Left ventricle myocardium inferior (tissue), 1 donor: ENCODE measurements around the gene ST8SIA4. TPM values are rescaled to one million over a fixed set of nuclear protein-coding genes. Genes with fewer than 3 reads are reported as not detected.
A peak's percentile ranks its signal among the peaks of the same experiment; 100 is the strongest.

Source experiments
- DNase-seq: peaks from one replicate; pipeline ENCODE4 v3.0.0-alpha.2; 2020
- H3K27ac ChIP-seq: fragments of 200-600 bp; replicated peaks from 2 replicates; pipeline ENCODE4 v1.8.0; 2021
- H3K27me3 ChIP-seq: fragments of 200-600 bp; 2 replicates; pipeline ENCODE4 v1.8.0; 2021; ENCODE audit warnings: low read depth
- H3K36me3 ChIP-seq: fragments of 200-600 bp; 2 replicates; pipeline ENCODE4 v1.8.0; 2021
- H3K4me1 ChIP-seq: fragments of 200-600 bp; 2 replicates; pipeline ENCODE4 v1.8.0; 2021
- H3K4me3 ChIP-seq: fragments of 200-600 bp; 2 replicates; pipeline ENCODE4 v1.8.0; 2021; ENCODE audit warnings: mild to moderate bottlenecking, moderate library complexity
- H3K9me3 ChIP-seq: fragments of 200-600 bp; replicated peaks from 2 replicates; pipeline ENCODE4 v1.8.0; 2021
- intact Hi-C: fragments of 100-400 bp; cut with micrococcal nuclease; formaldehyde crosslinking; loops from one replicate; pipeline ENCODE4 v1.11.0; 2022
- total RNA-seq: library from RNA; stranded (reverse); fragmentation: NEBNext Ultra II Directional; extraction: Animal tissue kit (Norgen Biotek cat#: 25700); gene quantifications from one replicate; pipeline ENCODE4 v1.2.1, GENCODE V29; 2021
- TF ChIP-seq, protein P1 (sequence below): fragments of 200-600 bp; IDR thresholded peaks from 2 replicates; pipeline ENCODE4 v1.8.0; 2021; ENCODE audit warnings: antibody characterized with exemption, mild to moderate bottlenecking, borderline replicate concordance
- donor health status: DM: no; HTN: yes; CAD: no; lungs with severe emphysema.

The ST8SIA4 gene
- total RNA-seq, 1 donor from 2014 or later = 3.2 TPM

DNA sequence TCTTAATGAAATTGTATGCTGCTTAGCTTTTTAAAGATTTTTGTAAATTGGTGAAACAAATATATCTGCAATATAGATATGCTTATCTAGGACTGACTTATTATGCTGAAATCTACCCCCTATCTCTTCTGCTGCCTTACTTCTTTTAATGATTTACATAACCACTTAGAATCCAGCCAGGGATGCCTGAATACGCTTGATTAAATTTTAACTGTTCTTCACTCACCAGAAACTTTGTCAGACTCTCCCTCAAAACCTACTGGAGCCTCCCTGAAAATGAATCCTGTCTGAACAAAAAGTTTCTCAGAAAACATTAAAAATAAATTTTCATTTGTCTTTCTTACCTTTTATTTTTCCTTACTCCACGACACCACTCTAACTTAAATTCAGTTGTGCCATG is 111.7 kb downstream of the ST8SIA4 start:
- intact Hi-C loops = no loop called here
- Histone ChIP-seq H3K27me3 (no peaks in the 10 kb centered on the region), H3K9me3 (peaks cover 21% of the 10 kb centered on the region), H3K36me3 (no peaks in the 10 kb centered on the region), H3K27ac (no peak overlapping the region), H3K4me1 (no peaks in the 10 kb centered on the region), H3K4me3 (no peak overlapping the region)
- no peak for DNase-seq
- TF ChIP-seq, protein P1, sequence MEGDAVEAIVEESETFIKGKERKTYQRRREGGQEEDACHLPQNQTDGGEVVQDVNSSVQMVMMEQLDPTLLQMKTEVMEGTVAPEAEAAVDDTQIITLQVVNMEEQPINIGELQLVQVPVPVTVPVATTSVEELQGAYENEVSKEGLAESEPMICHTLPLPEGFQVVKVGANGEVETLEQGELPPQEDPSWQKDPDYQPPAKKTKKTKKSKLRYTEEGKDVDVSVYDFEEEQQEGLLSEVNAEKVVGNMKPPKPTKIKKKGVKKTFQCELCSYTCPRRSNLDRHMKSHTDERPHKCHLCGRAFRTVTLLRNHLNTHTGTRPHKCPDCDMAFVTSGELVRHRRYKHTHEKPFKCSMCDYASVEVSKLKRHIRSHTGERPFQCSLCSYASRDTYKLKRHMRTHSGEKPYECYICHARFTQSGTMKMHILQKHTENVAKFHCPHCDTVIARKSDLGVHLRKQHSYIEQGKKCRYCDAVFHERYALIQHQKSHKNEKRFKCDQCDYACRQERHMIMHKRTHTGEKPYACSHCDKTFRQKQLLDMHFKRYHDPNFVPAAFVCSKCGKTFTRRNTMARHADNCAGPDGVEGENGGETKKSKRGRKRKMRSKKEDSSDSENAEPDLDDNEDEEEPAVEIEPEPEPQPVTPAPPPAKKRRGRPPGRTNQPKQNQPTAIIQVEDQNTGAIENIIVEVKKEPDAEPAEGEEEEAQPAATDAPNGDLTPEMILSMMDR = no peak

DNA sequence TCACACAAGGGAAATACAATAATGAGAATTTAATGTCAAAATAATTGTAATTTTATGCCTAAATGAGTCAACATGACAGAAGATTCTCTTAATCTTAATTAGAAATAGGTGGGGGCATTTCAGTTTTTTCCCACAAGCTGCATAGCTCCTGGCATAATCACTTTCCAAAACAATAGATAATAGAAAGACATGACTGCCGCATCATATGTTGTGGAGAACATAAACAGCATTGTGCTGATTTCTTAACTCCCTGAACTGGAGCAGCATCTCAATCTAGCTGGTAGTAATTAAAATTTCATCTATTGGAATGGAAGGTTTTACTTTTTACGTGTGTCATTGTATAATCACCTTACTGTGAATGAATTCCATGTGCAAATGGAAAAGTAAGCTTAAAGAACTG is 112.1 kb downstream of the ST8SIA4 start:
- Histone ChIP-seq H3K4me3 (no peak overlapping the region), H3K36me3 (no peaks in the 10 kb centered on the region), H3K27ac (no peak overlapping the region), H3K4me1 (no peaks in the 10 kb centered on the region), H3K27me3 (no peaks in the 10 kb centered on the region), H3K9me3 (peaks cover 21% of the 10 kb centered on the region)
- intact Hi-C loops = no loop called here
- TF ChIP-seq, protein P1 = no peak
- DNase-seq = no peak

DNA sequence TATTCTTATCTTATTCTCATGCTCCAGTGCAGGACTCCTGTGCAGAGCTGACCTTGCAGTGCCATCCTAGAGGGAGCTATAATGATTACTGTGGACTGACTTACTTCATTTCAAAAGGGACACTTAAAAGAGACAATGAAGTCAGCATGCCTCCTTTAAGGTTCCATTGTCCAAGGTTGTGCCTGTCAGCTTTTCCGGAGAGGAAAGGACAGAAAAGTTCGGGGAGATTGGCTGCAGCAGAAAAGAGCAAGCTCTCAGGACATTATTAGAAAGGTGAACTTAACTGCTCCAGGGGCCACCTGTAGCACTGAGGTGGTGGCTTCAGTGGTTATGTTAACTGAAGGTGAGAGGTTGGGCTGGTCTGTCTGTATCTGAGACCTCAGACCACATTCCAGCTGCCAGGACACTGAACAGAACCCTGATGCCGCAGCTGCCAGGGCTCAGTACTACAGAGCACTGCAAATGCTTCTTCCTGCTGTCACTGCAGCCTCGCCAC is 112.9 kb downstream of the ST8SIA4 start:
- H3K27ac ChIP-seq = no peak overlapping the region
- TF ChIP-seq, protein P1 = peak; percentile 24
- H3K27me3 ChIP-seq = no peaks in the 10 kb centered on the region
- no peak overlapping the region for H3K4me3 ChIP-seq
- H3K9me3 ChIP-seq = peaks cover 21% of the 10 kb centered on the region
- intact Hi-C loops = no loop called here
- DNase-seq = no peak
- H3K4me1 ChIP-seq = no peaks in the 10 kb centered on the region
- no peaks in the 10 kb centered on the region for H3K36me3 ChIP-seq

DNA sequence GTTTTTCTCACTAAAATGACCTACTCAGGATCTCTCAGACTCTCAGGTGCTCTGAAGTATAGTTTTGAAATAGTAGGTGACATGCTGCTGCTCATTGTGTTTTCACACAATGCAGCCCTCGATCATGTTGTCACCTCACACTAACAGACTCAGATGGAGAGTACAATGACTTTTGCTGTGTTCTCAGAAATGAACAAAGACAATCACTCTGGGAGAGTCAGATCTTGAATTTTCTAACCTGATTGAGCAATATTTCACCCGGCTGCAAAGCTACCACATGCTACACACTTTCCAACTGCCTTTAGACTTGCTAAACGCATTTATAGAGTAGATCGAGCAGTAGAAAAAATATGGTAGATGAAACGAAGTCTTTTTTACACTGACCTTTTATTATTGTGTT is 113.4 kb downstream of the ST8SIA4 start:
- peaks cover 19% of the 10 kb centered on the region for H3K9me3 ChIP-seq
- no peak for DNase-seq
- H3K36me3 ChIP-seq = no peaks in the 10 kb centered on the region
- TF ChIP-seq, protein P1 = no peak
- H3K27ac ChIP-seq = no peak overlapping the region
- no peaks in the 10 kb centered on the region for H3K4me1 ChIP-seq
- H3K27me3 ChIP-seq = no peaks in the 10 kb centered on the region
- intact Hi-C loops = no loop called here
- H3K4me3 ChIP-seq = no peak overlapping the region

DNA sequence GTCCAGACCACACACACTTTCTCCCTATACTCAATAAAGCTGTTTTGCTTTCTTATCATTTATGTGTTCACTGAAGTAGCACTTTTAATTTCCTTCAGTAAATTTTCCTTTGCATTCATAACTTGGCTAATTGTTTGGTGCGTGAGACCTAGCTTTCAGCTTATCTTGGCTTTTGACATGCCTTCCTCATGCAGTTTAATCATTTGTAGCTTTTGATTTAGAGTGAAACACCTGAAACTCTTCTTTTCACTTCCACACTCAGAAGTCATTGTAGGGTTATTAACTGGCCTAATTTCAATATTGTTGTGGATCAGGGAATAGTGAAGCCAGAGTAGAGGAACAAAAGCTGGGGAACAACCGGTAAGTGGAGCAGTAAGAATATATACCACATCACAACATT is 114.7 kb downstream of the ST8SIA4 start:
- H3K27me3 ChIP-seq = no peaks in the 10 kb centered on the region
- H3K4me1 ChIP-seq = no peaks in the 10 kb centered on the region
- no peak overlapping the region for H3K27ac ChIP-seq
- H3K9me3 ChIP-seq = peaks cover 6% of the 10 kb centered on the region
- no peak overlapping the region for H3K4me3 ChIP-seq
- TF ChIP-seq, protein P1 = no peak
- no peak for DNase-seq
- no peaks in the 10 kb centered on the region for H3K36me3 ChIP-seq
- intact Hi-C loops = no loop called here
